AG08395 (cell line): ENCODE data around the gene IFNA13.
"Not testable (repeated sequence)": the region's sequence is repeated elsewhere in the genome, so short reads cannot be mapped to it uniquely, and the experiment has no call there.

Experiments
- DNase-seq: peaks from one replicate; pipeline ENCODE4 v3.0.0; 2012; ENCODE audit warnings: mixed read lengths, low spot score

Gene IFNA13

GRCh38 chr9:21367957-21368356 lies at the start of gene IFNA13:
IFNA13 (minus strand) TSS chr9:21368057; CDS start chr9:21368010, 47 bp downstream.
- no peak for DNase-seq

GRCh38 chr9:21415493-21416267 lies 47.8 kb upstream of the IFNA13 start:
- DNase-seq: no peak

GRCh38 chr9:21414220-21414940 lies 46.5 kb upstream of the IFNA13 start:
- no peak for DNase-seq

GRCh38 chr9:21413624-21414023 lies 45.8 kb upstream of the IFNA13 start:
- DNase-seq: no peak

- DNase-seq: no peak
Observed at GRCh38 chr9:21413151-21413550, 45.3 kb upstream of the IFNA13 start.

- no peak for DNase-seq
Observed at GRCh38 chr9:21412107-21412506, 44.2 kb upstream of the IFNA13 start.

- no peak for DNase-seq
Observed at GRCh38 chr9:21408817-21409216, 41.0 kb upstream of the IFNA13 start, which contains the start of gene IFNA8. IFNA8 (plus strand) TSS chr9:21409117; CDS start chr9:21409177, 60 bp downstream.

- DNase-seq: no peak
Observed at GRCh38 chr9:21404146-21404545, 36.3 kb upstream of the IFNA13 start.

GRCh38 chr9:21402386-21403251 lies 34.8 kb upstream of the IFNA13 start:
- peak; percentile 27 for DNase-seq

- DNase-seq: no peak
Observed at GRCh38 chr9:21399956-21400355, 32.1 kb upstream of the IFNA13 start.

- no peak for DNase-seq
Observed at GRCh38 chr9:21398955-21399489, 31.2 kb upstream of the IFNA13 start.

GRCh38 chr9:21395778-21396717 lies 28.2 kb upstream of the IFNA13 start:
- no peak for DNase-seq

GRCh38 chr9:21392270-21392669 lies 24.4 kb upstream of the IFNA13 start:
- no peak for DNase-seq

- no peak for DNase-seq
Observed at GRCh38 chr9:21385131-21385670, 17.3 kb upstream of the IFNA13 start, which contains the start of gene IFNA2. IFNA2 (minus strand) TSS chr9:21385398; CDS start chr9:21385329, 69 bp downstream.

- DNase-seq: no peak
Observed at GRCh38 chr9:21383627-21384026, 15.8 kb upstream of the IFNA13 start.

GRCh38 chr9:21381448-21382339 lies 13.8 kb upstream of the IFNA13 start:
- DNase-seq: no peak

- DNase-seq: not testable (repeated sequence)
Observed at GRCh38 chr9:21371467-21371866, 3.6 kb upstream of the IFNA13 start.

- DNase-seq: not testable (repeated sequence)
Observed at GRCh38 chr9:21367169-21367568, 688 bp downstream of the IFNA13 start.

- no peak for DNase-seq
Observed at GRCh38 chr9:21362287-21362686, 5.6 kb downstream of the IFNA13 start.
